Hematopoietic multipotent progenitor cell treated with erythropoietin and hydrocortisone succinate and interleukin-3 and kit ligand, for 4 days (in vitro differentiated cells): ENCODE results near the gene CYTH4.

Source experiments
- DNase-seq: peaks from one replicate; pipeline ENCODE4 v3.0.0-alpha.2; 2015

Gene CYTH4

DNA sequence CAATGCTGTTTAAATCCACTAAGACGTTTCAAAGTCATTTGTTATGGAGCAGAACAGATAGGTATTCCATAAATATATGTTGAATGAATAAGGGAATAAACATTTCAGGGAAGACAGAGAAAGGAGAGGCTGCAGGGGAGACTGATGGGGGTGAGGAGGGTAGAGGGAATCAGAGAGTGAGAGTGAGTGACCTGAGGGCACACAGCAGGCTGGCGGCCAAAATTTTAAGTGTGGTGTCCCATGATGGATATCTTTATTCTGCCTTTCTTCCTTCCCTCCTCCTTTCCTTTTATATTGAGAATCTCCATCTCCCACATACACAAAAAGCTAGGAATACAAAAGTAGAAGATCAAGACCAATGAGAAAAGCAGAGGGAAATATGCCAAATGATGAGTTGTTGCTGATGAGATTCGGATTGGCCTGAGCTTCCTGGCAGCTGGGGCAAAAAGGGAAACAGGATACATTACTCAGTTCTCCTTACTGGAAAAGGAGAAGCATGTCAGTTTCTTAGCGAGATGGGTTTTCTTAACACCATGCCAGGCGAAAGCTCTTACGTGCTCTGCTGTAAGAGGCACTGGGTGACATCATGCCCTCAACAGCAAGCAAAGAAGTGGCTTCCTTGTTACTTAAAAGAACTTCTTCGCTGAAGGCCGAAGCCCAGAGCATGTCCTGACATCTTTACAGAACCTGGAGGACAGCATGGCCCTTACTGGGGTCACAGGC, 11.2 kb upstream of the CYTH4 start:
- DNase-seq, result peak; percentile 46

DNA sequence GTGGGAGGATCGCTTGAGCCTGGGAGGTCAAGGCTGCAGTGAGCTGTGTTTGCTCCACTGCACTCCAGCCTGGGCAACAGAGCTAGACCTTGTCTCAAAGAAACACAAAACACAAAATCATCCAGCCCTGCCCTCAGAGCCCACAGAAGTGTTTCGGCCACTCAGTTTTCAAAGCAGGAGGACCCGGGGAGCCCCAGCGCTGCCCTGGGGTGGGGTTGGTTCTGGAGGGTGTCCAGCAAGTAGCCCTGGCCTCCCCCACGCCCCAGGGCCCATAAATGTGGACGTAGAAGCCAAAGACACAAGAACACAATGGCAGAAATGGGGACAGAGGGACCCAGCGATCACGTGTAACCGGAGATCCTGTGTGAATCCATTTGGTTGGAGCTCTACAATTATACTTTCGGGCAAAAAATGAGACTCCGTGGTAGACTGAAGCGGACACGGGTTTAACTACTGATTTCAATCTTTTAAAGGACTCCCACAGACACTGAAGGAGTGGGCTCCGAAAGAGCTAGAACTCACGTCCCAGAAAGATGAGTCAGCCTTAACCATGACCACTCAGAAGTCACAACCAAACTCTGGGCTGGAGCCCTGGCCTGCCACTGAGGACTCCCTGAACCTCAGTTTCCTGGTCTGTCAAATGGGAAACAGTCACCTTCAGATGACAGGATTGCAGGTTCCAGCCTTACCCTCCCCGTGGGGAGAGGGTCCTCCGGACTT, 9.0 kb upstream of the CYTH4 start:
- peak; percentile 68 for DNase-seq

DNA sequence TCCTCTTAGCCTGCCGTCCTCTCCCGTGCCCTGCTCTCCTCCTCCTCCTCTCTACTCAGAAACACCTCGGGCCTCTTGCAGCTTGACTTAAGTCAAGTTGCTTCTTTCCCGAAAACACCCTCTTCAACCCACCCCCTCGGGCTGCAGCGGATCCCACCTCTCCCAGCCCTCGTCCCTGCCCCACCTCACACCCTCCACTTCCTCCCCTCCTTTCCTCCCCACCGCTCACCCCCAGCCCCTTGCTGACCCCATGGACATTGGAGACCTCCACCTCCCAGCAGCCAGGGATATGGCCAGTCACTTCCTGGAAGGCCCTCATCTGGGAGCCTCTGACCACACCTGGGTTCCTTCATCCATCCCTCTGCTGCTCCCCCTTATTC, 8.5 kb upstream of the CYTH4 start:
- no peak for DNase-seq

DNA sequence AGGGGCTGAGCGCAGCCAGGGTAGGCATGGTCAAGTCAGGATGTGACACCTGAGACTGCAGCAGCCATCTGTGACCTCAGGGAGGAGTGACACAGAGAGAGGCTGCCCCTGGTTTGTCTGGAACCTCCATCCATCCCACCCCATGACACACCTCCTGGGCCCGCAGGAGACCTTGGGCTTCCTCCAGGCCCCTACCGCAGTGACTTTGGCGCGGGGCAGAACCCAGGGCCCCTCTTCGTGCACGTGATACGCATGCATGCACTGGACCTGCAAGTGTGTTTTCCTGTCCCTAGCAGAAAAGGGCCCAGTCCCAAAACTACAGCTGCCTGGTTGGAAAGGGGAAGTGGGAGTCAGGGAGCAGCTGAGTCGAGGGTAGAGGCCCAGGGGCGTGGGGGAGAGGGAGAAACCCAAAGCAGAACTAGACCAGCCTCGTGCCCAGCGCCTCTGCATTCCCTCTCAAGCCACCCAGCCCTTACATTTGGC, 7.9 kb upstream of the CYTH4 start:
- DNase-seq, result peak; percentile 72

DNA sequence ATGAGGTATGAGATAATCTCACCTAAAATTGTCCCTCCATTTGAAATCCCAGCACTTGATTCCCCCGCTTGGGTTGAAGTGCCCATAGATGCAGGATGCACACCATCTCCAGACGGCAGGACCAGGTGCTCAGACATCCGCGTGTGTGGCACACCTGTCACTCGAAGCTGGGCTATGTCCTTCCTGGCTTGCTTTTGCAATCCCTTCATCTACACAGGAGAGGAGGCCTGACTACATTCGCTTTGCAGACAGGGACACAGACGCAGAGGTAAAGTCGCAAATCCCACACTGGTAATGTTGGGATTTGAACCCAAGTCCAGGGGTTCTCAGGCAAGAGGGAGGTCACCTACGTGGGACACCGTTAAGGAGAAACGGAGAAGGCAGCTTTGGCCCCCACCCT, 7.2 kb upstream of the CYTH4 start:
- no peak for DNase-seq

DNA sequence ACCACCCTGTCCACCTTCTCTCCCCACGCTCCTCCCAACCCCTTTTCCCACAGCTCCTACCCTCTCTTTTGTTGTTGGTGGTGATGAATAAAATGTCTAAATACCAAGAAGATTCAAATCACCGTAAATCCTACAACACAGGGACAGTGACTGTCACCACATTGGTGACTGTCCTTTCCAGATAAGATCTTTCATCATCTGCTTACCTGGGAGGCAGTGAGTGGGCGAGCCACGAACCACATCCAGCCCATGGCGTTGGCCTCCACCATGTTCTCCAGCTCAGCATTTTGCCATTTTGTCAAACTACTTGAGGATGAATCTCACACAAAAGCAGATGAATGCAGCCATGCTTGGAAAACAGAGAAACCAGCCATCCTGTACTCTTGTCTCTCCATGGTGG, 6.7 kb upstream of the CYTH4 start:
- no peak for DNase-seq

DNA sequence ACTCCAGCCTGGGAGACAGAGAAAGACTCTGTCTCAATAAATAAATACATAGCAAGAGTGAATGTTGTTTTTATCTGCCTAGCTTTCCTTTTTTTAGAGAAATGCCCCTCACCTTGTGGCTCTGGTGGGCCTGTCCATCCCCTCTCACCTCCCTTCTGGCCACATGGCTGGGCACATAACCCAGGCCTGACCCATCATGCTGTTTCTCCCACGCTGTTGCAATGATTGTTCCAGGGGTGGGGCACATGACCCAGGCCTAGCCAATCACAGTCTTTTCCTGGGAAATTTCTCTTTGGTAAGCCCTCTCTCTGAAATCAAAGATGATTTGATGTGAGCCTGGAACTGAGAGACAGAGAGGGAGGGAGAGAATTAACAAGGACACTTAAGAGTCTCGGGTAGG, 5.5 kb upstream of the CYTH4 start:
- DNase-seq, result no peak

DNA sequence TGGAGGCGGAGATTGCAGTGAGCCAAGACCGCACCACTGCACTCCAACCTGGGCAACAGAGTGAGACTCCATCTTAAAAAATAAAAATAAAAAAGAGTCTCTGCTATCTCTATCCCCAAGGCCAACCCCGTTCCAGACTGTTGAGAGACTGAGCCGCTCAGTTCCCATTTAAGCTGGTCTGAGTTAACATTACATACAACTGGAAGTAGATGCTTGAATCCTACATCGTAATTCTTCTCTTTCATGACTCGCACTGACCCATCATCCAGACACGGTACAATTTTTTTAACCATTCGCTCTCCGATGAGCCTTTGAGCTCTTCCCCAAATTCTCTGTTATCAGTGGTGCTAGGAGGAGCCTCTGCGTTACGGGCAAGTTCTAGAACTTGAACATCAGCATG, 4.9 kb upstream of the CYTH4 start:
- no peak for DNase-seq

DNA sequence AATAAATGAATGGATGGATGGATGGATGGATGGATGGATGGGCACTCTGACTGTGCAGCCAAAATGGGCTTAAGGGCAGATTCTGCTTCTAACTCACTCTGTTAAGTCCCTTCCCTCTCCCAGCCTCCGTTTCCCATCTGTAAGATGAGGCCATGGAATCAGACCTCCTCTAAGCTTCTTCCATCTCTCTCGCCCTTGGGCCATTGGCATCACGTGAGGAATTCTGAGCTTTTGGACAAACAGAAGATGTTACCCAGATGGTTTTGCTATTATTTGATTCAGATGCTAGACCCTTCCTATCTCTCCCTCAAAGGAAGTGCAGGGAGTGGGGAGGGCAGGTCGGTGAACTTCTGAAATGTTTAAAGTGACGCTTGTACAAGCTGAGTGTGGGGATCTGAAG, 4.0 kb upstream of the CYTH4 start:
- no peak for DNase-seq

DNA sequence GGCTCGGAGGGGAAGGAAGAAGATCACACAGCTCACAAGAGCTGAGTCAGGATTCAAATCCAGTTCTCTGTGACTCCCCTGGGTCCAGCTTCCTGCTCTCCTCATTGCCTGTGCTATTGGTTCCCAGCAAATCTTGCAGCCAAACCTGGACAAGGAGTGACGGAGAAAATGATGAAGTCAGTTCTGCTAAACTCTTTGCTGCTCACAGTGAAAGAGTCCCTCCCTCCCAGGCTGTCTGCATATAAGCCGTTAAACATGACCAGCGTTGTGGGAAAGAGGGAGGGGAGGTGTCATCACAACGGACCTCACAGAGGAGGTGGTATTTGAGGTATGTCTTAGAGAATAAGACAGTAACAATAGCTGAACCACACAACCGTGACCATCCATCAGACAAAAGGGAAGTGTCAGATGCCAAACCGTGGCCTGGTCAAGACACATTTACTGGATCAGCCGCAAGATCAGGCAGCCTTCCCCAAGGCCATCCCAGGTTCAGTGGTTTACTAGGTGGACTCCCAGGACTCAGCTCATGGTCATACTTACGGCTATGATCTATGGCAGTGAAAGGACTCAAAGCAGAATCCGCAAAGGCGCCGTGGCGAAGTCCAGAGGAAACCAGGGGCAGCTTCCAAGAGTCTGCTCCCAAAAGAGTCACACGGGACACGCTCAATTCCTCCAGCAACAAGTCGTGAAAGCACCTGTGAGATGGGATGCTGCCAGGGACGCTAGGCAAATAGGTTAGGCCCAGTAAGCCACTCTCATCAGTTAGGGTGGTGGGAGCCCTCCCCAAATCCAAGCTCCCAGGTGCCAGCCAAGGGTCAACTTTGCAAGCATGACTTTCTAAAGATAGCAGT, 2.8 kb upstream of the CYTH4 start:
- peak; percentile 75 for DNase-seq

DNA sequence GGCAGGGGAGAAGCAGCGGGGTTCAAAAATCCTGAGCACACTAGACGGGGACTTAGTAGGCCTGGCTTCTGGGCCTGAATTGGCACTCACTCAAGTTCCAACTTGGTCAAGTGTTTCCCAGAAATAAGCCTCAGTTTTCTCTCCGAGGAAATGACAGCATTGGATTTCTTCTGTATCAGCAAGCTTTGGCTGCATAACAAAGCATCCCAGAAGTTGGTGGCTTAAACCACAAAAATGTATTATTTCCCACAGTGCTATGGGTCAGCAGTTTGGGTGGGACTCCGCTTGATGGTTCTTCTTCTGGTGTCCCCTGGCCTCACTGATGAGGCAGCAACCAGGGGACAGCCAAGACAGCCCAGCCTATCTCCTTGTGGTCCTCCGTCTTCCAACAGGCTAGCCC, 1.6 kb upstream of the CYTH4 start:
- DNase-seq, result no peak

DNA sequence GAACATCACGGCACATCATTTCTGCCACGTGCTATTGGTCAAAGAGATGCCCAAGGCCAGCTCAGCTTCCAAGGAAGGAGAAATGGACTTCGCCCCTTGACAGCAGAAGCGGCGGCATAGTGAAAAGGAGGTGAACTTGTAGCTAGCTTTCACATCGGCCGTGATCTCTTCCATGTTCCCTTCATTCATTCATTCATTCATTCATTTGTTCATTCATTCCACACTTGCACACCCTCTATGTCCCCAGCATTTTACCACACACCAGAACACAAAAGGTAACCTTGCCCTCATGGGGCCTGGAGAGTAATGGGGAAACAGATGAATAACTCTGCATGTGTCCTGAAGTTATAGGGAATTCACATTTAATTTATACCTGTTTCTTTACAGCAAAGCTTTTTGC, 1.1 kb upstream of the CYTH4 start:
- no peak for DNase-seq

DNA sequence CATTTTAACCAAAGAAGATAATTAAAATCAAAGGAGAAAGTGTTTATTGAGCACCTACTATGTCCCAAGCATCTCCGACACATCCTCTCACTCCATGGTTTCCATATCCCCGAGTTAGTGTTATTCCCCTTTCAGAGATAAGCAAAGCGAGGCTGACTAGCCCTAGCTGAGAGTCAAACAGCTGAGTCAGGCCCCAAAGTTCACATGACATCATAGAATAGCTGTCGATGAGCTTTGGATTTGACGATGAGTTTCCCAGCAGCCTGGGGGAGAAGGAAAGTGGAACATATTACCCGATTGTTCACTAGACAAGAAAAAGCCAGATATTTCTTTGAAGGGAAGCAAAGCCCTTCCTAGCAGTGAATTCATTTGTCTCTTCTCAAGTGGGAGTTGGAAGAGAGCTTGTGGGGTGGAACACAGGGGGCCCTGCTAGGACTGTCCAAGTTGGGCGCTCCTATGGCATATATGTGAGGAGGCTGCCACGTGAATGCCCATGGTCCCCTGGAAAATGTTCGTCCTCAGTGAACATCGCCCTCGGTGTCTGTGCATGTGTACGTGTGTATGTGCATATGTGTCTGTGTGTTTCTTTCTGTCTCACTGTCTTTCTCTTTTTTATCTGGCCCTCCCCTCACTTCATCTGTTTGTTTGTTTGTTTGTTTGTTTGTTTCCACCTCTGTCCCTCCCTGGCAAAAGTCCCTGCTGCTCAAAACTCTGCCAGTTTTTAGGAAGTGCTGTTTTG, 493 bp upstream of the CYTH4 start:
- DNase-seq, result no peak

DNA sequence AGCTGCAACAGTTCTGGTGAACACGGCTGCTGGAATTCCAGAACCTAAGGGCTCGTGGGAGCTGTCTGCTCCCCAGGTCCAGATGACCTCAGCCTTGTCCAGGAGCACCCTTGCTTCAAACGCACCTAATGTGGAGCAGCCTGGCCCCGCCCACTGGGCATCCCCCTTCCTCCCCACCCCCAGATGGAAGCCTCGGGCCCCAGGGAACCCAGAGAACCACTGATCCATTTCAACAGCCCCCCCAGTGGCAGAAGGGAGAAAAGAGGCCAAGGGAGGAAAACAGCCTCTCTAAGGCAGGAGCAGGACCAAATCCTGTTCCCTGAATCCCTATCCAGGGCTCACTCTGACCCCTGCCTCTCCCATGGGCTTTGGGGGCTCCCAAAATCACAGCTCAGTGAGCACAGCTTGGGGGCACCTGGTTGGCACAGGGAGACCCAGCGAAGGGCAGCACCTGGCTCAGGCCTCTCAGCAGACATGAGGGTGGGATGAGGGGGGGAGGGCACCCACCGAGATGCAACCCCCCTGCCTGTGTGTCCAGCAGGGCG, 1.2 kb downstream of the CYTH4 start:
- DNase-seq, result no peak

DNA sequence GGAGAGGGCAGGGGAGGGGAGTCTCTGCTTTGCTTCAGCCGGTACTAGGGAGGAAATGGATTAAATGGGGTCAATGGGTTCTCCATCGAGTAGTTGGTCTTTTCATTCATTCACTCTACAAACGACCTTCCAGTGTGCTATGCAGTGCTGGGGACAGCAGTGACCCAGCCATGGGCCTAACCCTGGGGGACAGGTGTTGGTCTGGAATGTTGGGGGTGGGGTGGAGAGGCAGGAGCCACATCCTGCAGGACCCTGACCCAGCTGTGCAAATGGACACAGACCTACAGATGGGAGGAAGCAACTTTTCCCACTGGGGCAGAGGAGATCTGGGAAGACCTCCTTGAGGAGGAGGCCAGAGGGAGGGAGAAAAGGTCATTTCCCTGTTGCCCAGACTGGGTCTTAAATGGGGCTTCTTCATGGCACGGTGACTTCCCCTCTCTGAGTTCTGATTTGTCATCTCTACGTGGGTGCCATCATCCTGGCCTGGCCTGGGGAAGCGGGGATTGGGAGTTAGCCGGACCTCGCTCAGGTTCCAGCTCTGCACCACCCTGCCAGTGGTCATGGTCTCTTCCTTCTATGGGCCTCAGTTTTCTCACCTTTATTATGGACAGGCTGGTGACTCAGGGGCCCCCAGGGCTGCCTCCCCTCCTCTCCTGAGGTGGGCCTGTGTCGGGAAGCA, 2.0 kb downstream of the CYTH4 start:
- DNase-seq, result no peak

DNA sequence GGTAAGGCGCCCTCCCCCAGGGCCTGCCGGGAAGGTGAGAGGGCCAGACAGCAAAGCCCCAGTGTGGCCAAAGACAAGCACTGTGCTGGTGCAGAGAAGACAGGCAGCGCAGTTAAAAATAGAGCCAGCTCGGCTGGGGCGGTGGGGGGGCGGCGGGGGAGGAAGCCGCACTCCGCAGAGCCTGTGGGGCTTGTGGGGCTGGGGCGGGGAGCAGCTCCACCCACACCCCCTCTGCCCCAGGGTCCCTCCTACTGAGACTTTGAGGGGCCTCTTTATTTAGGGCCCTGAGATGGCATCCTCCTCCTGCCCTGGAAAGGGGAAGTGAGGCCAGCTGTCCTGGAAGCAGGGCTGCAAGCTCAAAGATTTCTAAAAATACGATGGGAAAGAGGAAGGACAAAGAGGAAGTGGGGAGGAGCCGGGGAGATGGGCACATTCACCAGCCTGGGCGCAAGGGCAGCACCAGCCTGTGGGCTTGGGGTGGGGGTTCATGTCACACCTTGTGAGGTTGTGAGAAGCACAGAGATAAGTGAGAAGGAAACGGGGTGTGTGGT, 2.6 kb downstream of the CYTH4 start:
- peak; percentile 96 for DNase-seq

DNA sequence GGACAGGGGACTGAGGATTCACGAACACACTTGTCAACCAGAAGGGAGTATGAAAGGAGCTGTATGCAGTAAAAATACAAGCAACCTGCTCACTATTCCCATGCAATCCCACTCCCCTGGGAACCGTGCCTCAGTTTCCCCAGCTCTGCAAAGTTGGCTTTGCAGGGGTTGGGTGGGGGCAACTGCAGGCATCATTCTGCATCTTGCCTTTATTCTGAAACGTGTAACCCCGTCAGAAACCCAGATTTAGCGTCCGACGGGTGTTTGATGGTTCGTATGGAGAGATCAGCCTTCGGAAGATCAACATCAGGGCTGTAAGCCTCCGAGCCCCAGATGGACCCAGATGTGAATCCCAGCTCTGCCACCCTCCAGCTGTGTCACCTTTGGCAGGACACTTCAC, 3.6 kb downstream of the CYTH4 start:
- DNase-seq, result no peak

DNA sequence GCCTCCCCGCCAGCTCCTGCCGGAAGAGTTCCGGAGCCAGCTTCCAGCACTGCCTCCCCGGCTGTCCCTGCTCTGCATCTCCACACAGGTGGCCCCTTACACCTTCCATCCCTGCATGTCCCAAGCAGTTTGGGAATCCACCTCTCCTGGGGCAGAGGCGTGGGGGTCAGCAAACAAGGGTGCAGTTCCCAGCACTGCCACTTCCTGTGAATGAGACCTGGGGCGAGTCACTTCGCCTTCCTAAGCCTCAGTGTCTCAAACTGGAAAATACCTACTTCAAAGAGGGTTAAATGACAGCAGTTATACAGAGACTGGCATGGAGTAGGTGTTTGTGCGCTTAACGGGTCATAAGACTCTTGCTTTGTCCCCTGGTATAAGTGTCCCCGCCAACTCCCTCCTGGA, 5.2 kb downstream of the CYTH4 start:
- no peak for DNase-seq

DNA sequence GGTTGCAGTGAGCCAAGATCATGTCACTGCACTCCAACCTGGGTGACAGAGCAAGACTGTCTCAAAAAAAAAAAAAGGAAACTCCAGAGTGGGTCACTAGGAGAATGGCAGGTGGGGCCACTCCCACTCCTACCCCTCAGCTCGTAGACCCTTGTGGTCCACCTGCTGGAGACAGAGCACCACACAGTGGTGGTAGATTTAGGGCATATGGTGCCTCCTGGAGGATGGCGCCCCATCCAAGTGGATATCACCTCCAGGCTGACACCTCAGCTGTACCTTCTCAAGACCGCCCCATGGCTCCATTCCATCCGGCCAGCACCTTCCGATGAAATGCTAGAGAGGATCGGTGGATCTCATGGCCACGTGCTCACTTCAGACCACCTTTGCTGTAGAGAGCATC, 6.2 kb downstream of the CYTH4 start:
- no peak for DNase-seq

DNA sequence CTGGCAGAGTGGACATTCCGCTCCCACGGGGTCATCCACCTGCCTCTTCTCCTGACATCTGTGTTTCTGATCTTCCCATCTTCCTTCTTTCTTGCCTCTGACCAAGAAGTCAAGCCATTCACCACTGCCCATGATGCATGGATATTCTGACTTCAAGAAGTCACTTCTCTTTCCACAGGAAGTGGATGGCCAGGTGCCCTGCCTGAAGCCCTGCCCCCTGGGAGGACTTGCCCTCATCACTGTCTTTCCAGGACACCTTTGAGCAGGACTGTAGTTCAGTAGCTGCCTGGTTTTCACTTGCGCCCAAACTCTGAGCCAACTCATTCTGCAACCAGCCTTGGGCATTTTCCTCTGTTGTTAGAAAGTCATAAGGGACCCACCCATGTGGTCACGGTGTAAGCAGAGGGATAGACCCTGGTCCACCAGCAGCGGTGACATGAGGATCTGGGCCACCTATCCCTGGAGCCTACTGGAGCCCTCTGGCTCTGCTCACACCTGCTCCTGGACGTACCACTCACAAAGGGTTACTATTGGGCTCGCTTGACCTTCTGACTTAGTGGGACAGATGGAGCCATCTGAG, 6.9 kb downstream of the CYTH4 start:
- no peak for DNase-seq

DNA sequence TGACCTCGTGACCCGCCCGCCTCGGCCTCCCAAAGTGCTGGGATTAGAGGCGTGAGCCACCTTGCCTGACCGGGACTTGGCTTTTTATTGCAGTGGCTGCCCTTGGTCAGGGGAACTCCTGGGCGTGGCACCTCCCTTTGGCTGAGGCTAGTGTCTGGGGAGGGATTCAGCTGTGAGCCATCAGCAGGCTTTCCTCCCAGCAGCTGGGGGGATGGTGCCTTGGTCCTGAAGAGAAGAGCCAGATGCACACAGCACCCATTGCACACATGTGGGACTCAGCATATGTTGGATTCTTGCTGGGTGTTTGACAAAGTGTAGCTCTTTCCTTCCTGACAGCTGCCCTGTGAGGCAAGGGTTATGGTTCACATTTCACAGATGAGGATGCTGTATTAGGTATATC, 8.4 kb downstream of the CYTH4 start:
- no peak for DNase-seq
